Keratinocyte (primary cell): ENCODE data around the gene KRTAP5-7. TPM values are rescaled to one million over a fixed set of nuclear protein-coding genes. Genes with fewer than 3 reads are reported as not detected.
"Not testable (repeated sequence)": the region's sequence is repeated elsewhere in the genome, so short reads cannot be mapped to it uniquely, and the experiment has no call there.

Experiments
- DNase-seq: peaks from one replicate; pipeline ENCODE4 v3.0.0-alpha.2; 2011; ENCODE audit warnings: low read depth, missing footprints, low spot score
- FAIRE-seq: peaks from 2 replicates; lab custom pipeline; 2011; peaks lifted over from hg19 to GRCh38; lab: Jason Lieb, UNC
- H2AFZ ChIP-seq: 2 replicates; pipeline ENCODE4 v1.6.0; 2012; ENCODE audit warnings: low read length, control low read depth, inconsistent platforms; ENCODE audit not compliant: control insufficient read depth
- H3K27ac ChIP-seq: 2 replicates; pipeline ENCODE4 v1.5.1; 2011; ENCODE audit warnings: low read length; ENCODE audit not compliant: control insufficient read depth, insufficient read depth
- H3K27me3 ChIP-seq: 3 replicates; pipeline ENCODE4 v1.6.0; 2011; ENCODE audit warnings: low read length; ENCODE audit not compliant: control insufficient read depth, insufficient read depth; ENCODE audit errors: extremely low read depth
- H3K36me3 ChIP-seq, 2 experiments: 2 replicates in 1 of 2; 3 replicates in 1 of 2; pipeline ENCODE4 v1.5.1; 2011; ENCODE audit warnings: low read length in 2 of 2, mild to moderate bottlenecking in 1 of 2; ENCODE audit not compliant: control insufficient read depth in 2 of 2, insufficient read depth in 2 of 2; ENCODE audit errors: extremely low read depth in 1 of 2
- H3K4me1 ChIP-seq: 3 replicates; pipeline ENCODE4 v1.5.1; 2011; ENCODE audit warnings: low read length; ENCODE audit not compliant: control insufficient read depth, insufficient read depth; ENCODE audit errors: extremely low read depth
- H3K4me2 ChIP-seq: 3 replicates; pipeline ENCODE4 v1.6.0; 2011; ENCODE audit warnings: low read depth, low read length; ENCODE audit not compliant: control insufficient read depth, insufficient read depth; ENCODE audit errors: extremely low read depth
- H3K4me3 ChIP-seq, 3 experiments: fragments of 200-600 bp in 1 of 3; sonication (generic) in 1 of 3; 2 replicates in 2 of 3; 3 replicates in 1 of 3; pipeline ENCODE4 v1.5.1; 2011 to 2016; ENCODE audit warnings: low read length in 3 of 3, mild to moderate bottlenecking in 3 of 3, control low read depth in 2 of 3, inconsistent platforms in 1 of 3, low read depth in 1 of 3, mixed read lengths in 1 of 3, mixed run types in 1 of 3, moderate library complexity in 1 of 3; ENCODE audit not compliant: control insufficient read depth in 2 of 3, insufficient read depth in 2 of 3; ENCODE audit errors: extremely low read depth in 1 of 3
- H3K79me2 ChIP-seq: 2 replicates; pipeline ENCODE4 v1.6.0; 2012; ENCODE audit warnings: low read length; ENCODE audit not compliant: control insufficient read depth, insufficient read depth
- H3K9ac ChIP-seq: 3 replicates; pipeline ENCODE4 v1.6.0; 2011; ENCODE audit warnings: low read length; ENCODE audit not compliant: control insufficient read depth, insufficient read depth; ENCODE audit errors: extremely low read depth
- H3K9me1 ChIP-seq: 3 replicates; pipeline ENCODE4 v1.6.0; 2011; ENCODE audit warnings: low read length; ENCODE audit not compliant: control insufficient read depth, insufficient read depth; ENCODE audit errors: extremely low read depth
- H3K9me3 ChIP-seq: 2 replicates; pipeline ENCODE4 v1.5.1; 2012; ENCODE audit warnings: low read depth, low read length; ENCODE audit not compliant: control insufficient read depth
- H4K20me1 ChIP-seq: 3 replicates; pipeline ENCODE4 v1.6.0; 2011; ENCODE audit warnings: low read length; ENCODE audit not compliant: control insufficient read depth, insufficient read depth; ENCODE audit errors: extremely low read depth
- EZH2 ChIP-seq: IDR thresholded peaks from one replicate; pipeline ENCODE4 v1.6.1; 2012; ENCODE audit warnings: inconsistent platforms, mild to moderate bottlenecking, low read length, moderate library complexity
- dilution Hi-C: fragments of 300-500 bp; cut with MboI; formaldehyde crosslinking; loops from one replicate; pipeline ENCODE4 v1.7.0; 2020; ENCODE audit warnings: low sequenced_read_pairs; ENCODE audit not compliant: extremely low pct_ligation_motif_present
- polyA plus RNA-seq, 5 experiments: library from polyadenylated mRNA; depleted of rRNA in 3 of 5; stranded (reverse) in 3 of 5; stranded (forward) in 1 of 5; unstranded in 1 of 5; fragments of >200 nt; gene quantifications; 1 replicate in 1 of 5; 2 replicates in 3 of 5; 3 replicates in 1 of 5; pipeline versions ENCODE4 v1.2.1 to v1.2.3, GENCODE V29; 2011 to 2012; ENCODE audit warnings: missing spikeins in 2 of 5, low read depth in 1 of 5, low replicate concordance in 1 of 5
- TF ChIP-seq, protein P1 (sequence below), 3 experiments: IDR thresholded peaks in 1 of 3; conservative IDR thresholded peaks in 1 of 3; optimal IDR thresholded peaks in 1 of 3; 2 replicates in 2 of 3; 3 replicates in 1 of 3; pipeline versions ENCODE3 to v1.5.1; 2011; ENCODE audit warnings: low read length in 3 of 3, mild to moderate bottlenecking in 3 of 3, moderate library complexity in 2 of 3, control low read depth in 1 of 3, inconsistent platforms in 1 of 3; ENCODE audit not compliant: insufficient read depth in 2 of 3; ENCODE audit errors: extremely low read depth in 1 of 3

The KRTAP5-7 gene
- polyA plus RNA-seq, 1 donor (not counting 4 experiments of a cell fraction or from before 2014, with no cell fraction given), result not detected

DNA sequence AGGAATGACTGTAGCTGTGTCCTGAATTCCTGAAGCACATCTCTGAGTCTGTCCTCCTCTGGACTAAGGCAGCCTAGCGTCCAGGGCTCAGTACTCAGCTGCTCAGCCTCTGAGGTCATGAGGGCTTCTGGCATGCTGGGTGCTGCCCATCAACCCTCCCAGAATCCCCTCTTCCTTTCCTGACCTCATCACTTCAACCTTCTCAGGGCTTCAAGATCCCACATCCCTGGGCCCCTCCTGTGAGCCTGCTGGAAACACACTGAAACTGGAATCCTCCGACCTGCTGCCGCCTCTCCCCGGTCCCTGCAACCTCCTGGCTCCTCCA lies 11.6 kb downstream of the KRTAP5-7 start:
- no peaks in the 10 kb centered on the region for H3K4me1 ChIP-seq
- no peak for FAIRE-seq
- no peak overlapping the region for H3K4me2 ChIP-seq
- H3K27me3 ChIP-seq, result no peaks in the 10 kb centered on the region
- no peaks in the 10 kb centered on the region for H3K9me3 ChIP-seq
- no peak overlapping the region for H3K4me3 ChIP-seq
- H2AFZ ChIP-seq, result no peak overlapping the region
- no peak overlapping the region for H3K27ac ChIP-seq
- no peaks in the 10 kb centered on the region for H3K9me1 ChIP-seq
- dilution Hi-C loops, result no loop called here
- no peak for DNase-seq
- no peaks in the 10 kb centered on the region for H3K36me3 ChIP-seq
- H4K20me1 ChIP-seq, result no peaks in the 10 kb centered on the region
- no peak overlapping the region for H3K9ac ChIP-seq
- TF ChIP-seq, protein P1, sequence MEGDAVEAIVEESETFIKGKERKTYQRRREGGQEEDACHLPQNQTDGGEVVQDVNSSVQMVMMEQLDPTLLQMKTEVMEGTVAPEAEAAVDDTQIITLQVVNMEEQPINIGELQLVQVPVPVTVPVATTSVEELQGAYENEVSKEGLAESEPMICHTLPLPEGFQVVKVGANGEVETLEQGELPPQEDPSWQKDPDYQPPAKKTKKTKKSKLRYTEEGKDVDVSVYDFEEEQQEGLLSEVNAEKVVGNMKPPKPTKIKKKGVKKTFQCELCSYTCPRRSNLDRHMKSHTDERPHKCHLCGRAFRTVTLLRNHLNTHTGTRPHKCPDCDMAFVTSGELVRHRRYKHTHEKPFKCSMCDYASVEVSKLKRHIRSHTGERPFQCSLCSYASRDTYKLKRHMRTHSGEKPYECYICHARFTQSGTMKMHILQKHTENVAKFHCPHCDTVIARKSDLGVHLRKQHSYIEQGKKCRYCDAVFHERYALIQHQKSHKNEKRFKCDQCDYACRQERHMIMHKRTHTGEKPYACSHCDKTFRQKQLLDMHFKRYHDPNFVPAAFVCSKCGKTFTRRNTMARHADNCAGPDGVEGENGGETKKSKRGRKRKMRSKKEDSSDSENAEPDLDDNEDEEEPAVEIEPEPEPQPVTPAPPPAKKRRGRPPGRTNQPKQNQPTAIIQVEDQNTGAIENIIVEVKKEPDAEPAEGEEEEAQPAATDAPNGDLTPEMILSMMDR (optimal IDR thresholded peaks at IDR 0.05 in 1 of 3, IDR thresholded peaks at IDR 0.05 in 1 of 3, conservative IDR thresholded peaks at IDR 0.05 in 1 of 3; ENCODE audit: extremely low read depth in 1 of 3, insufficient read depth in 2 of 3, low read length in 3 of 3), result no peak
- TF ChIP-seq EZH2, result no peak
- H3K79me2 ChIP-seq, result no peaks in the 10 kb centered on the region

DNA sequence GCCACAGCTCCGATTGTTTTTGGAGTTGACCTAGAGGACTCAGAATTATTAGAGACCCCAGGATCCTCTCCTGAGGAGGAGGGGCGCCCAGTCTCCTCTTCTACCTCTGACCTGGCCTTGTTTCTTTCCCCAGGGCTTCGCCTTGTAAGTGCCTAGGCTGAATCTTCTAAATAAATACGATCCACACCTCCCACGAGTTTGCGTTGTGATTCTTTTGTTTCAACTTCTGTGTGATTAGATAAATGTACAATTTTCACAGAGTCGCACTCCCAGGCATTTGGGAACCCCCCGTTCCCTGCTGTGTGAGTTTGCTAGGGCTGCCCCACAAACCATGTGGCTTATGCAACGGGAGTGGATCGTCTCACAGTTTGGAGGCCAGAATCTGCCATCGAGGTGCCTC lies 11.9 kb downstream of the KRTAP5-7 start:
- DNase-seq (no peak), FAIRE-seq (no peak)
- TF ChIP-seq EZH2, result no peak
- TF ChIP-seq, protein P1 (optimal IDR thresholded peaks at IDR 0.05 in 1 of 3, IDR thresholded peaks at IDR 0.05 in 1 of 3, conservative IDR thresholded peaks at IDR 0.05 in 1 of 3; ENCODE audit: extremely low read depth in 1 of 3, insufficient read depth in 2 of 3, low read length in 3 of 3), result no peak
- H4K20me1 ChIP-seq, result no peaks in the 10 kb centered on the region
- no peak overlapping the region for H3K9ac ChIP-seq
- no peak overlapping the region for H3K27ac ChIP-seq
- H2AFZ ChIP-seq, result no peak overlapping the region
- H3K4me2 ChIP-seq, result no peak overlapping the region
- H3K79me2 ChIP-seq, result no peaks in the 10 kb centered on the region
- no peaks in the 10 kb centered on the region for H3K27me3 ChIP-seq
- H3K4me1 ChIP-seq, result no peaks in the 10 kb centered on the region
- H3K9me1 ChIP-seq, result no peaks in the 10 kb centered on the region
- no peak overlapping the region for H3K4me3 ChIP-seq
- H3K9me3 ChIP-seq, result no peaks in the 10 kb centered on the region
- dilution Hi-C loops, result no loop called here
- no peaks in the 10 kb centered on the region for H3K36me3 ChIP-seq

DNA sequence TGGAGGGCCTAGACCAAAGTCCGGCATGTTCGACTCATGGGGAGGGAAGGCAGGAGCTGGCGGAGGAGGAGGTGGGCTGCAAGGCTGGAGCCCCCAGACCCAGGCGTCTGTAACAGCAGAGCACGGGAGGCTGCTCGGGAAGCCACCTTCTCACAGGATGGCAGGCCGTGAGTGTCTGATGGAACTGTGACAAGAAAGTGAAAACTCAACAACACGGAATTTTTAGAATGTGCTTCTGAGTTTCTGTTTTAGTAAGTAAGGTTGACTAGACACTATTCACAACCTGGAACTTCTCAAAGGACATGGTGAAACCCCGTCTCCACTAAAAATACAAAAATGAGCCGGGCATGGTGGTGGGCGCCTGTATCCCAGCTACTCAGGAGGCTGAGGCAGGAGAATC lies 12.9 kb downstream of the KRTAP5-7 start:
- H3K4me1 ChIP-seq, H3K27ac ChIP-seq, H2AFZ ChIP-seq, DNase-seq, FAIRE-seq, H3K79me2 ChIP-seq, H3K9ac ChIP-seq, H3K27me3 ChIP-seq, H3K4me3 ChIP-seq, H3K9me3 ChIP-seq, H3K36me3 ChIP-seq, dilution Hi-C loops, H3K9me1 ChIP-seq, H3K4me2 ChIP-seq, H4K20me1 ChIP-seq: not testable (repeated sequence)

DNA sequence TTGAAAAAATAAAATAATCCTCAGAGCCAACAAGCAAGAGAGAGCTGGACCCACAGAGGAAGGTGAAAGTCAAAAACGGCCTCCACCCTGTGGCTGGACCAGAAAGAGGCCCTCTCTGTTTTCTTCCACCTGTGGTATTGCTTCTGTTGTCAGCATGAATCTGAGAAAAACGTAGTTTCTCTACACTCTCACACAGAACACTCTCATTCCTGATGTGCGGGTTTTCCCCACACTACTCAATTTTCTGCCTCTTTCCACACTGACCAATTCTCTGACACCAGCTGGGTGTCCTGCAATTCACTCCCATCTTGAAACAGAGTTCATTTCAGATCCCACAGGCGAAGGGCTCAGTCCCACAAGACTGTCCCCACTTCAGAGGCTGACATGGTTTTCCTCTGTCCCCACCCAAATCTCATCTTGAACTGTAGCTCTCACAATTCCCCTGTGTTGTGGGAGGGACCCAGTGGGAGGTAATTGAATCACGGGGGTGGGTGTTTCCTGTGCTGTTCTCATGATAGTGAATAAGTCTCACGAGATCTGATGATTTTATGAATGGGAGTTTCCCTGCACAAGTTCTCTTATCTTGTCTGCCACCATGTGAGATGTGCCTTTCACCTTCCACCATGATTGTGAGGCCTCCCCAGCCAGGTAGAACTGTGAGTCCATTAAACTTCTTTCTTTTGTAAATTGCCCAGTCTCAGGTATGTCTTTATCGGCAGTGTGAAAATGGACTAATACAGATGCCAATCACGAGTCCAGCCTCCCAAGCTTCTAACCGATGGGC lies 13.6 kb downstream of the KRTAP5-7 start:
- H3K4me1 ChIP-seq, H3K9me1 ChIP-seq, H3K4me2 ChIP-seq, dilution Hi-C loops, H4K20me1 ChIP-seq, H3K36me3 ChIP-seq, FAIRE-seq, DNase-seq, H3K27me3 ChIP-seq, H3K9ac ChIP-seq, H3K4me3 ChIP-seq, H3K9me3 ChIP-seq, H3K79me2 ChIP-seq, H2AFZ ChIP-seq, H3K27ac ChIP-seq: not testable (repeated sequence)
